H1 (cell line): ENCODE results near the gene TEF.

ENCODE experiments used
- CTCF ChIP-seq, 3 experiments: IDR thresholded peaks; 1 replicate in 2 of 3; 2 replicates in 1 of 3; pipeline versions ENCODE4 v1.5.1 to v1.6.1; 2011; ENCODE audit warnings: low read length in 3 of 3, mild to moderate bottlenecking in 3 of 3, inconsistent platforms in 2 of 3, low read depth in 1 of 3, moderate library complexity in 1 of 3; ENCODE audit not compliant: insufficient read depth in 1 of 3; ENCODE audit errors: control extremely low read depth in 1 of 3
- SIX5 ChIP-seq: IDR thresholded peaks from 2 replicates; pipeline ENCODE4 v1.6.1; 2011; ENCODE audit warnings: mild to moderate bottlenecking, low read depth, low read length
- TCF12 ChIP-seq: IDR thresholded peaks from 2 replicates; pipeline ENCODE4 v1.6.1; 2011; ENCODE audit warnings: low read depth, mild to moderate bottlenecking, low read length

DNA sequence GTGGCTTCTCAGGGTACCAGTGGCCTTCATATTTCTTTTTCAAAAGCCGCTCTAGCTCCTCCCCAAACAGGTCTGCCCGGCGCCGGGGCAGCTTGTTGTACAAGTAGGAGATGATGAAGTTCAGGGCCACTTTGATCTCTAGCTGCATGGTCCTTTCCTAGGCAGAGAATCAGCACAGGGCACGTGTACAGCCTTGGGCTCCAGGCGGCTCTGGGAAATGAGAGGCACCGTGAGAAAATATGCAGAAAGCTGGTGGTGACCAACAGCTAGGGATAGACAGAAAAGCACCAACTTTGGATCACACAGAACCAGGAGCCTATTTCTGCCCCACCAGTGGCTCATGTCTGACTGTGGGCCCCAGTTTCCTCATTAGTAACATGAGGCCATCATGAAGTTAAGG is 55.5 kb downstream of the TEF start:
- TF ChIP-seq SIX5 (no peak), TCF12 (no peak), CTCF (IDR thresholded peaks at IDR 0.05; ENCODE audit: control extremely low read depth in 1 of 3, insufficient read depth in 1 of 3, low read depth in 1 of 3, low read length in 3 of 3) (no peak)
